GM23338 (cell line): Measurements from ENCODE around the gene EFS. TPM values are rescaled to one million over a fixed set of nuclear protein-coding genes. Genes with fewer than 3 reads are reported as not detected.

ENCODE experiments used
- ATAC-seq: fragments of 200-7000 bp; cut with Tn5 transposase; 3 replicates; pipeline ENCODE4 v1.9.1; 2020
- DNase-seq: peaks from one replicate; pipeline ENCODE4 v3.0.0-alpha.2; 2015; ENCODE audit warnings: low spot score
- H2AFZ ChIP-seq: fragments of 200-600 bp; sonication (generic); 2 replicates; pipeline ENCODE4 v1.8.0; 2016; ENCODE audit warnings: antibody characterized with exemption, mild to moderate bottlenecking, moderate library complexity
- H3F3A ChIP-seq: fragments of 200-600 bp; sonication (generic); replicated peaks from 2 replicates; pipeline ENCODE4 v1.8.0; 2017; ENCODE audit warnings: antibody characterized with exemption, mixed run types, low read depth
- H3K27ac ChIP-seq: fragments of 200-600 bp; sonication (generic); 2 replicates; pipeline ENCODE4 v1.6.1; 2016; ENCODE audit warnings: low read depth
- H3K27me3 ChIP-seq: fragments of 200-600 bp; sonication (generic); 2 replicates; pipeline ENCODE4 v1.8.0; 2016; ENCODE audit warnings: mild to moderate bottlenecking, mixed run types, moderate library complexity; ENCODE audit not compliant: insufficient read depth
- H3K36me3 ChIP-seq: fragments of 200-600 bp; sonication (generic); 2 replicates; pipeline ENCODE4 v1.8.0; 2016; ENCODE audit warnings: mild to moderate bottlenecking; ENCODE audit not compliant: insufficient read depth
- H3K4me1 ChIP-seq: fragments of 200-600 bp; sonication (generic); 2 replicates; pipeline ENCODE4 v1.8.0; 2016; ENCODE audit warnings: mild to moderate bottlenecking, moderate library complexity; ENCODE audit not compliant: insufficient read depth
- H3K4me2 ChIP-seq: fragments of 200-600 bp; sonication (generic); 2 replicates; pipeline ENCODE4 v1.7.1; 2017; ENCODE audit warnings: mixed run types
- H3K4me3 ChIP-seq: fragments of 200-600 bp; sonication (generic); 2 replicates; pipeline ENCODE4 v1.6.1; 2016; ENCODE audit warnings: mixed run types
- H3K79me2 ChIP-seq: fragments of 200-600 bp; sonication (generic); replicated peaks from 2 replicates; pipeline ENCODE4 v1.8.0; 2017; ENCODE audit warnings: mild to moderate bottlenecking; ENCODE audit not compliant: insufficient read depth
- H3K9me2 ChIP-seq: fragments of 200-600 bp; sonication (generic); 2 replicates; pipeline ENCODE4 v1.8.0; 2017; ENCODE audit not compliant: insufficient read depth
- H4K20me1 ChIP-seq: fragments of 200-600 bp; sonication (generic); replicated peaks from 2 replicates; pipeline ENCODE4 v1.8.0; 2017; ENCODE audit warnings: mild to moderate bottlenecking; ENCODE audit not compliant: insufficient read depth
- H3K27ac Mint-ChIP-seq: 2 replicates; pipeline ENCODE4 v1.8.0; 2020; ENCODE audit warnings: inconsistent platforms, mild to moderate bottlenecking, moderate library complexity, mixed read lengths
- H3K27me3 Mint-ChIP-seq: 3 replicates; pipeline ENCODE4 v1.8.0; 2022; ENCODE audit warnings: low read depth, mild to moderate bottlenecking, moderate library complexity, mixed read lengths, inconsistent platforms; ENCODE audit not compliant: insufficient read depth, poor library complexity
- H3K36me3 Mint-ChIP-seq: 3 replicates; pipeline ENCODE4 v1.8.0; 2021; ENCODE audit warnings: low read depth, mild to moderate bottlenecking, inconsistent platforms, moderate library complexity, mixed read lengths
- H3K4me1 Mint-ChIP-seq: 3 replicates; pipeline ENCODE4 v1.8.0; 2020; ENCODE audit warnings: mild to moderate bottlenecking, inconsistent platforms, mixed read lengths
- H3K4me3 Mint-ChIP-seq: 3 replicates; pipeline ENCODE4 v1.8.0; 2021; ENCODE audit warnings: moderate library complexity, mild to moderate bottlenecking, inconsistent platforms, mixed read lengths
- H3K9me3 Mint-ChIP-seq: 3 replicates; pipeline ENCODE4 v1.8.0; 2020; ENCODE audit warnings: moderate library complexity, mild to moderate bottlenecking, inconsistent platforms, mixed read lengths
- CREB1 ChIP-seq: fragments of 250-450 bp; sonication (Bioruptor Pico); IDR thresholded peaks from 2 replicates; pipeline ENCODE4 v1.5.0; 2020; ENCODE audit warnings: low read depth, mild to moderate bottlenecking, moderate library complexity
- EZH2 ChIP-seq: fragments of 200-600 bp; sonication (generic); IDR thresholded peaks from one replicate; pipeline ENCODE4 v1.8.0; 2017; ENCODE audit warnings: antibody characterized with exemption, mild to moderate bottlenecking, low read depth; ENCODE audit not compliant: unreplicated experiment
- EZH2phosphoT487 ChIP-seq: fragments of 200-600 bp; sonication (generic); IDR thresholded peaks from one replicate; pipeline ENCODE4 v1.8.1; 2018; ENCODE audit warnings: antibody characterized with exemption; ENCODE audit not compliant: unreplicated experiment
- JUNB ChIP-seq: IDR thresholded peaks from one replicate; pipeline ENCODE4 v1.6.1; 2016; ENCODE audit warnings: antibody characterized with exemption; ENCODE audit not compliant: unreplicated experiment
- NANOG ChIP-seq: IDR thresholded peaks from 2 replicates; pipeline ENCODE4 v1.6.1; 2016; ENCODE audit warnings: antibody characterized with exemption, borderline replicate concordance
- POLR2AphosphoS5 ChIP-seq: IDR thresholded peaks from 2 replicates; pipeline ENCODE4 v1.6.1; 2016; ENCODE audit warnings: antibody characterized with exemption, low read depth
- ZNF114 ChIP-seq: fragments of 250-450 bp; sonication (Bioruptor Pico); IDR thresholded peaks from 2 replicates; pipeline ENCODE4 v1.5.0; 2020; ENCODE audit warnings: mild to moderate bottlenecking, moderate library complexity
- ZNF331 ChIP-seq: fragments of 250-450 bp; sonication (Bioruptor Pico); IDR thresholded peaks from 2 replicates; pipeline ENCODE4 v1.5.0; 2020; ENCODE audit warnings: low read depth, mild to moderate bottlenecking, moderate library complexity
- polyA plus RNA-seq: library from polyadenylated mRNA; unstranded; fragments of >200 nt; fragmentation: Nextera tagmentation; extraction: Ambion mirVana; gene quantifications from 2 replicates; pipeline ENCODE4 v1.2.1, GENCODE V29; 2016
- total RNA-seq: library from RNA; depleted of rRNA; stranded (reverse); fragments of >200 nt; shearing (Covaris generic); gene quantifications from 2 replicates; pipeline ENCODE4 v1.2.3, GENCODE V29; 2014
- TF ChIP-seq, protein P1 (sequence below): fragments of 250-450 bp; sonication (Bioruptor Pico); IDR thresholded peaks from 2 replicates; pipeline ENCODE4 v1.5.0; 2020; ENCODE audit warnings: mild to moderate bottlenecking, moderate library complexity
- TF ChIP-seq, protein P2 (sequence below): IDR thresholded peaks from 2 replicates; pipeline ENCODE4 v1.6.1; 2016; ENCODE audit warnings: antibody characterized with exemption
- TF ChIP-seq, protein P3 (sequence below): IDR thresholded peaks from one replicate; pipeline ENCODE4 v1.6.1; 2018; ENCODE audit warnings: antibody characterized with exemption; ENCODE audit not compliant: unreplicated experiment

The EFS gene
- total and polyA plus RNA-seq, 2 experiments from 2014 or later: 5.1 to 18.9 TPM

- TF ChIP-seq, protein P1, sequence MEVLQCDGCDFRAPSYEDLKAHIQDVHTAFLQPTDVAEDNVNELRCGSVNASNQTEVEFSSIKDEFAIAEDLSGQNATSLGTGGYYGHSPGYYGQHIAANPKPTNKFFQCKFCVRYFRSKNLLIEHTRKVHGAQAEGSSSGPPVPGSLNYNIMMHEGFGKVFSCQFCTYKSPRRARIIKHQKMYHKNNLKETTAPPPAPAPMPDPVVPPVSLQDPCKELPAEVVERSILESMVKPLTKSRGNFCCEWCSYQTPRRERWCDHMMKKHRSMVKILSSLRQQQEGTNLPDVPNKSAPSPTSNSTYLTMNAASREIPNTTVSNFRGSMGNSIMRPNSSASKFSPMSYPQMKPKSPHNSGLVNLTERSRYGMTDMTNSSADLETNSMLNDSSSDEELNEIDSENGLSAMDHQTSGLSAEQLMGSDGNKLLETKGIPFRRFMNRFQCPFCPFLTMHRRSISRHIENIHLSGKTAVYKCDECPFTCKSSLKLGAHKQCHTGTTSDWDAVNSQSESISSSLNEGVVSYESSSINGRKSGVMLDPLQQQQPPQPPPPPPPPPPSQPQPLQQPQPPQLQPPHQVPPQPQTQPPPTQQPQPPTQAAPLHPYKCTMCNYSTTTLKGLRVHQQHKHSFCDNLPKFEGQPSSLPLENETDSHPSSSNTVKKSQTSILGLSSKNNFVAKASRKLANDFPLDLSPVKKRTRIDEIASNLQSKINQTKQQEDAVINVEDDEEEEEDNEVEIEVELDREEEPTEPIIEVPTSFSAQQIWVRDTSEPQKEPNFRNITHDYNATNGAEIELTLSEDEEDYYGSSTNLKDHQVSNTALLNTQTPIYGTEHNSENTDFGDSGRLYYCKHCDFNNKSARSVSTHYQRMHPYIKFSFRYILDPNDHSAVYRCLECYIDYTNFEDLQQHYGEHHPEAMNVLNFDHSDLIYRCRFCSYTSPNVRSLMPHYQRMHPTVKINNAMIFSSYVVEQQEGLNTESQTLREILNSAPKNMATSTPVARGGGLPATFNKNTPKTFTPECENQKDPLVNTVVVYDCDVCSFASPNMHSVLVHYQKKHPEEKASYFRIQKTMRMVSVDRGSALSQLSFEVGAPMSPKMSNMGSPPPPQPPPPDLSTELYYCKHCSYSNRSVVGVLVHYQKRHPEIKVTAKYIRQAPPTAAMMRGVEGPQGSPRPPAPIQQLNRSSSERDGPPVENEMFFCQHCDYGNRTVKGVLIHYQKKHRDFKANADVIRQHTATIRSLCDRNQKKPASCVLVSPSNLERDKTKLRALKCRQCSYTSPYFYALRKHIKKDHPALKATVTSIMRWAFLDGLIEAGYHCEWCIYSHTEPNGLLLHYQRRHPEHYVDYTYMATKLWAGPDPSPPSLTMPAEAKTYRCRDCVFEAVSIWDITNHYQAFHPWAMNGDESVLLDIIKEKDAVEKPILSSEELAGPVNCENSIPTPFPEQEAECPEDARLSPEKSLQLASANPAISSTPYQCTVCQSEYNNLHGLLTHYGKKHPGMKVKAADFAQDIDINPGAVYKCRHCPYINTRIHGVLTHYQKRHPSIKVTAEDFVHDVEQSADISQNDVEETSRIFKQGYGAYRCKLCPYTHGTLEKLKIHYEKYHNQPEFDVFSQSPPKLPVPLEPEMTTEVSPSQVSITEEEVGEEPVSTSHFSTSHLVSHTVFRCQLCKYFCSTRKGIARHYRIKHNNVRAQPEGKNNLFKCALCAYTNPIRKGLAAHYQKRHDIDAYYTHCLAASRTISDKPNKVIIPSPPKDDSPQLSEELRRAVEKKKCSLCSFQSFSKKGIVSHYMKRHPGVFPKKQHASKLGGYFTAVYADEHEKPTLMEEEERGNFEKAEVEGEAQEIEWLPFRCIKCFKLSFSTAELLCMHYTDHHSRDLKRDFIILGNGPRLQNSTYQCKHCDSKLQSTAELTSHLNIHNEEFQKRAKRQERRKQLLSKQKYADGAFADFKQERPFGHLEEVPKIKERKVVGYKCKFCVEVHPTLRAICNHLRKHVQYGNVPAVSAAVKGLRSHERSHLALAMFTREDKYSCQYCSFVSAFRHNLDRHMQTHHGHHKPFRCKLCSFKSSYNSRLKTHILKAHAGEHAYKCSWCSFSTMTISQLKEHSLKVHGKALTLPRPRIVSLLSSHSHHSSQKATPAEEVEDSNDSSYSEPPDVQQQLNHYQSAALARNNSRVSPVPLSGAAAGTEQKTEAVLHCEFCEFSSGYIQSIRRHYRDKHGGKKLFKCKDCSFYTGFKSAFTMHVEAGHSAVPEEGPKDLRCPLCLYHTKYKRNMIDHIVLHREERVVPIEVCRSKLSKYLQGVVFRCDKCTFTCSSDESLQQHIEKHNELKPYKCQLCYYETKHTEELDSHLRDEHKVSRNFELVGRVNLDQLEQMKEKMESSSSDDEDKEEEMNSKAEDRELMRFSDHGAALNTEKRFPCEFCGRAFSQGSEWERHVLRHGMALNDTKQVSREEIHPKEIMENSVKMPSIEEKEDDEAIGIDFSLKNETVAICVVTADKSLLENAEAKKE (CRISPR knock-in tag): no peak
- TF ChIP-seq EZH2 (no peak), NANOG (no peak), JUNB (no peak), EZH2phosphoT487 (no peak)
Measured at GRCh38 chr14:23414254-23414653, 49.3 kb upstream of the EFS start (continued).

DNA sequence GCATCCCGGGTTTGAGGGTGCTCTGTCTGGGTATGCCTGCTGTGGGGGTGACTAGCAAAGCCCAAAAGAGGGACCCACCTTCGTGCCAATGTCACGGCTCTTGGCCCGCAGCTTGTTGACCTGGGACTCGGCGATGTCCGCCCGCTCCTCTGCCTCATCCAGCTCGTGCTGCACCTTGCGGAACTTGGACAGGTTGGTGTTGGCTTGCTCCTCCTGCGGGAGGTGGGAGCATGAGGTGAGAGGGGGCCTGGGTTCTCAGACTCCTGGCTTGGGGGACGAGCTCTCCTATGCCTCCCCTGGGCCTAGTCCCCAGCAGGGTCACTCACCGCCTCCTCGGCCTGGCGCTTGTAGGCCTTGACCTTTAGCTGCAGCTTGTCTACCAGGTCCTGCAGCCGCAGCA lies 48.7 kb upstream of the EFS start:
- Mint-ChIP-seq H3K4me1 (peaks cover 5% of the 10 kb centered on the region; the same call in 1 of the 3 replicates), H3K9me3 (no peaks in the 10 kb centered on the region; the same call in 2 of the 3 replicates), H3K27me3 (peaks cover 26% of the 10 kb centered on the region), H3K4me3 (no peak overlapping the region), H3K36me3 (no peaks in the 10 kb centered on the region; the same call in 2 of the 3 replicates), H3K27ac (no peak overlapping the region)
- Histone ChIP-seq H4K20me1 (no peaks in the 10 kb centered on the region), H3F3A (no peaks in the 10 kb centered on the region), H3K27ac (no peak overlapping the region), H3K4me3 (no peak overlapping the region), H3K4me1 (no peaks in the 10 kb centered on the region), H3K36me3 (no peaks in the 10 kb centered on the region), H2AFZ (no peak overlapping the region; the same call in 1 of the 2 replicates), H3K27me3 (no peaks in the 10 kb centered on the region), H3K9me2 (peaks cover 3% of the 10 kb centered on the region; the same call in 1 of the 2 replicates), H3K4me2 (no peak overlapping the region), H3K79me2 (no peaks in the 10 kb centered on the region)
- ATAC-seq (no peak), DNase-seq (no peak)
- TF ChIP-seq, protein P2, sequence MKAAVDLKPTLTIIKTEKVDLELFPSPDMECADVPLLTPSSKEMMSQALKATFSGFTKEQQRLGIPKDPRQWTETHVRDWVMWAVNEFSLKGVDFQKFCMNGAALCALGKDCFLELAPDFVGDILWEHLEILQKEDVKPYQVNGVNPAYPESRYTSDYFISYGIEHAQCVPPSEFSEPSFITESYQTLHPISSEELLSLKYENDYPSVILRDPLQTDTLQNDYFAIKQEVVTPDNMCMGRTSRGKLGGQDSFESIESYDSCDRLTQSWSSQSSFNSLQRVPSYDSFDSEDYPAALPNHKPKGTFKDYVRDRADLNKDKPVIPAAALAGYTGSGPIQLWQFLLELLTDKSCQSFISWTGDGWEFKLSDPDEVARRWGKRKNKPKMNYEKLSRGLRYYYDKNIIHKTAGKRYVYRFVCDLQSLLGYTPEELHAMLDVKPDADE: no peak
- TF ChIP-seq, protein P3, sequence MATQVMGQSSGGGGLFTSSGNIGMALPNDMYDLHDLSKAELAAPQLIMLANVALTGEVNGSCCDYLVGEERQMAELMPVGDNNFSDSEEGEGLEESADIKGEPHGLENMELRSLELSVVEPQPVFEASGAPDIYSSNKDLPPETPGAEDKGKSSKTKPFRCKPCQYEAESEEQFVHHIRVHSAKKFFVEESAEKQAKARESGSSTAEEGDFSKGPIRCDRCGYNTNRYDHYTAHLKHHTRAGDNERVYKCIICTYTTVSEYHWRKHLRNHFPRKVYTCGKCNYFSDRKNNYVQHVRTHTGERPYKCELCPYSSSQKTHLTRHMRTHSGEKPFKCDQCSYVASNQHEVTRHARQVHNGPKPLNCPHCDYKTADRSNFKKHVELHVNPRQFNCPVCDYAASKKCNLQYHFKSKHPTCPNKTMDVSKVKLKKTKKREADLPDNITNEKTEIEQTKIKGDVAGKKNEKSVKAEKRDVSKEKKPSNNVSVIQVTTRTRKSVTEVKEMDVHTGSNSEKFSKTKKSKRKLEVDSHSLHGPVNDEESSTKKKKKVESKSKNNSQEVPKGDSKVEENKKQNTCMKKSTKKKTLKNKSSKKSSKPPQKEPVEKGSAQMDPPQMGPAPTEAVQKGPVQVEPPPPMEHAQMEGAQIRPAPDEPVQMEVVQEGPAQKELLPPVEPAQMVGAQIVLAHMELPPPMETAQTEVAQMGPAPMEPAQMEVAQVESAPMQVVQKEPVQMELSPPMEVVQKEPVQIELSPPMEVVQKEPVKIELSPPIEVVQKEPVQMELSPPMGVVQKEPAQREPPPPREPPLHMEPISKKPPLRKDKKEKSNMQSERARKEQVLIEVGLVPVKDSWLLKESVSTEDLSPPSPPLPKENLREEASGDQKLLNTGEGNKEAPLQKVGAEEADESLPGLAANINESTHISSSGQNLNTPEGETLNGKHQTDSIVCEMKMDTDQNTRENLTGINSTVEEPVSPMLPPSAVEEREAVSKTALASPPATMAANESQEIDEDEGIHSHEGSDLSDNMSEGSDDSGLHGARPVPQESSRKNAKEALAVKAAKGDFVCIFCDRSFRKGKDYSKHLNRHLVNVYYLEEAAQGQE: no peak
- no peak for TF ChIP-seq CREB1 (CRISPR knock-in tag)
- TF ChIP-seq NANOG: no peak
- TF ChIP-seq POLR2AphosphoS5: no peak
- no peak for TF ChIP-seq ZNF114 (CRISPR knock-in tag)
- TF ChIP-seq ZNF331: no peak
